RWPE2 (cell line): Measurements from ENCODE around the gene GLRX3.

Source experiments
- ATAC-seq: fragments of 200-7000 bp; cut with Tn5 transposase; 3 replicates; pipeline ENCODE4 v1.9.1; 2021; ENCODE audit warnings: low read depth
- DNase-seq: peaks from one replicate; pipeline ENCODE4 v3.0.0-alpha.2; 2020; ENCODE audit warnings: low spot score
- H3K27ac ChIP-seq: fragments of 450-650 bp; 2 replicates; pipeline ENCODE4 v1.5.1; 2017; ENCODE audit warnings: mild to moderate bottlenecking; ENCODE audit not compliant: poor library complexity, severe bottlenecking
- H3K27me3 ChIP-seq: fragments of 250-450 bp; sonication (Bioruptor Pico); 2 replicates; pipeline ENCODE4 v1.5.1; 2021; ENCODE audit warnings: mild to moderate bottlenecking, moderate library complexity; ENCODE audit not compliant: insufficient read depth, poor library complexity, severe bottlenecking
- H3K36me3 ChIP-seq: fragments of 250-450 bp; sonication (Bioruptor Pico); 2 replicates; pipeline ENCODE4 v1.5.1; 2020; ENCODE audit warnings: low read depth, mild to moderate bottlenecking, moderate library complexity
- H3K4me1 ChIP-seq: fragments of 250-450 bp; sonication (Bioruptor Pico); 2 replicates; pipeline ENCODE4 v1.5.1; 2021; ENCODE audit warnings: mild to moderate bottlenecking, moderate library complexity; ENCODE audit not compliant: insufficient read depth, poor library complexity, severe bottlenecking
- H3K4me3 ChIP-seq: fragments of 250-450 bp; sonication (Bioruptor Pico); 2 replicates; pipeline ENCODE4 v1.5.1; 2021; ENCODE audit warnings: mild to moderate bottlenecking, moderate library complexity; ENCODE audit not compliant: severe bottlenecking
- H3K9me3 ChIP-seq: fragments of 250-450 bp; sonication (Bioruptor Pico); 2 replicates; pipeline ENCODE4 v1.5.1; 2021; ENCODE audit warnings: mild to moderate bottlenecking, moderate library complexity; ENCODE audit not compliant: severe bottlenecking
- TF ChIP-seq, protein P1 (sequence below): fragments of 450-650 bp; IDR thresholded peaks from one replicate; pipeline ENCODE4 v1.5.1; 2017; ENCODE audit warnings: mild to moderate bottlenecking, moderate library complexity; ENCODE audit not compliant: poor library complexity, severe bottlenecking

GLRX3 gene

DNA sequence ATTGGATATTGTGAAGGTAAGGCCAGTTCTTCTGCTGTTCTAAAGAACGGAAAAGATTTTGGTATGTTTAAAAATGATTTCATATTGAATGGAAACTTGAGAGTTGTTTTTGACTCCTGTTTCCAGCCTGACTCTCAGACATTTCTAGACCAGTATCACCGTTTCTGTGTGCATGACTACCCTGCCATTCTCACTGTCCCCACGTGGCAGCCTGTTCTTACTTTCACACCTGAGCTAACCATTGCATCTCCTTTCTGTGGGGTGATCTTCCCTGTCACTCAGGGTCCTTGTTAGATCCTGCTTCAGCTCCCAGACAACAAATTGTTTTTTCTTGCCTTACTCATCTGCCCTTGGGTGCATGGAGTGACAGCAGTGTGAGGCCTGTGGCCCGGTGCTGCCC, 38.9 kb downstream of the GLRX3 start:
- H3K36me3 ChIP-seq: peaks cover 65% of the 10 kb centered on the region
- H3K4me3 ChIP-seq: no peak overlapping the region
- no peak for DNase-seq
- no peaks in the 10 kb centered on the region for H3K27me3 ChIP-seq
- H3K27ac ChIP-seq: no peak overlapping the region
- no peaks in the 10 kb centered on the region for H3K4me1 ChIP-seq
- no peak for ATAC-seq
- TF ChIP-seq, protein P1, sequence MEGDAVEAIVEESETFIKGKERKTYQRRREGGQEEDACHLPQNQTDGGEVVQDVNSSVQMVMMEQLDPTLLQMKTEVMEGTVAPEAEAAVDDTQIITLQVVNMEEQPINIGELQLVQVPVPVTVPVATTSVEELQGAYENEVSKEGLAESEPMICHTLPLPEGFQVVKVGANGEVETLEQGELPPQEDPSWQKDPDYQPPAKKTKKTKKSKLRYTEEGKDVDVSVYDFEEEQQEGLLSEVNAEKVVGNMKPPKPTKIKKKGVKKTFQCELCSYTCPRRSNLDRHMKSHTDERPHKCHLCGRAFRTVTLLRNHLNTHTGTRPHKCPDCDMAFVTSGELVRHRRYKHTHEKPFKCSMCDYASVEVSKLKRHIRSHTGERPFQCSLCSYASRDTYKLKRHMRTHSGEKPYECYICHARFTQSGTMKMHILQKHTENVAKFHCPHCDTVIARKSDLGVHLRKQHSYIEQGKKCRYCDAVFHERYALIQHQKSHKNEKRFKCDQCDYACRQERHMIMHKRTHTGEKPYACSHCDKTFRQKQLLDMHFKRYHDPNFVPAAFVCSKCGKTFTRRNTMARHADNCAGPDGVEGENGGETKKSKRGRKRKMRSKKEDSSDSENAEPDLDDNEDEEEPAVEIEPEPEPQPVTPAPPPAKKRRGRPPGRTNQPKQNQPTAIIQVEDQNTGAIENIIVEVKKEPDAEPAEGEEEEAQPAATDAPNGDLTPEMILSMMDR: no peak
- H3K9me3 ChIP-seq: no peaks in the 10 kb centered on the region

DNA sequence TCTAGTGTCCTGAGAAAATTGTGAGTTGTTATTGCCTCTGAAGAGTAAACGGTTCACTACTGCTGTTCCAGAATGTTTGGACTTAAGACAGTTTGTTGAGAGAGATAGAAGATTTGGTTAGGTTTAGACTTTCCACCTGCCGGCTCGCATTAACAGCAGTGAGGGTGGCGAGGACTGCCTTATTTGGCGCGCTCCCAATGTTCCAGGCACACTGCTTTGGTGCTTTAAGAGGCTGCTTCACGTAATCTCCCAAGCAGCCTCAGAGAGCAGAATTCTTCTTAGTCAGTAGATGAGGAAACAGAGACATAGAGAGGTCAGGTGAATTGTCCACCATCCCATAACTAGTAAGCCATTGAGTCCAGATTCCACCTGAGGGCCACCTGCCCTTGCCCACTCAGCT, 41.1 kb downstream of the GLRX3 start:
- ATAC-seq (no peak), DNase-seq (no peak)
- Histone ChIP-seq H3K4me3 (no peak overlapping the region), H3K9me3 (no peaks in the 10 kb centered on the region), H3K27ac (no peak overlapping the region), H3K27me3 (no peaks in the 10 kb centered on the region), H3K4me1 (no peaks in the 10 kb centered on the region), H3K36me3 (peaks cover 67% of the 10 kb centered on the region)
- TF ChIP-seq, protein P1: no peak

DNA sequence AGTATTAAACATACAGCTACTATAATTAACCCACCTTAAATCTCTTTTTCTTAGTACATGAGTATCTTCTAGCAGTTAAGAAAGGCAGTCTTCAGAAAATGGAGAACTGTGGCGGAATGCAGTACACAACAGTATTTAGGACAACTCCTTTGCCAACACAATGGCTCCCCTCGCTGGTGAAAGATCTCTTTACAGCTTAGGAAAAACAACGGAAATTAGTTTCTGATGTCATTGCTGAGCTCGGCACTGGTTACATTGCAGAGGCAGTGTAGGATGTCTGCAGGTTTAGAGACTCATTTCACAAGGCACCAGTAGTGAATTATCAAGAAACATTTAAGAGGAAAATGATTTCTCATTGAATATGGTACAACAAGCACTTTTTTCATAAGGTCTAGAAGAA, 43.4 kb downstream of the GLRX3 start:
- no peaks in the 10 kb centered on the region for H3K4me1 ChIP-seq
- H3K27me3 ChIP-seq: no peaks in the 10 kb centered on the region
- H3K9me3 ChIP-seq: no peaks in the 10 kb centered on the region
- H3K27ac ChIP-seq: no peak overlapping the region
- H3K36me3 ChIP-seq: peaks cover 80% of the 10 kb centered on the region
- H3K4me3 ChIP-seq: no peak overlapping the region
- DNase-seq (no peak), ATAC-seq (peak; percentile 49; the same call in 2 of the 3 replicates)
- TF ChIP-seq, protein P1: peak; percentile 38

DNA sequence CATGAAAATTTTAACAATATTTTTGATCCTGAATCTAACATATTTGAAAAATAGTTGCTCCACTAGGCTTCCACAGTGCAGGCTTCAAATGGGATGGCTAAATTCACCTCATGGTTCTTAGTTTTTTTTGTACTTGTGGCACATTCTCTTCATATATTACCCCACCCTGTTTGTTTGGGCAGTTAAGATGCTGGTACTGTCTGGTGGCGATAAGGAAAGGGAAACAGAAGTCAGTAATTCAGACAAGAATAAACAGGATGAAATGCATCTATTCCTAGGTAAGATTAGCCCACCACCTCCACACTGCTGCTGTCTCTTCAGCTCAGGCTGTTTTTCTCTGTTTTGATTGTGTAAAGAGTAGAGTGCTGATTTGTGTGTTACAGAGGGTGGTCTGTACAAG, 44.2 kb downstream of the GLRX3 start:
- no peaks in the 10 kb centered on the region for H3K9me3 ChIP-seq
- H3K4me1 ChIP-seq: no peaks in the 10 kb centered on the region
- DNase-seq: no peak
- peaks cover 80% of the 10 kb centered on the region for H3K36me3 ChIP-seq
- no peaks in the 10 kb centered on the region for H3K27me3 ChIP-seq
- ATAC-seq: no peak
- H3K27ac ChIP-seq: no peak overlapping the region
- no peak overlapping the region for H3K4me3 ChIP-seq
- TF ChIP-seq, protein P1: no peak

DNA sequence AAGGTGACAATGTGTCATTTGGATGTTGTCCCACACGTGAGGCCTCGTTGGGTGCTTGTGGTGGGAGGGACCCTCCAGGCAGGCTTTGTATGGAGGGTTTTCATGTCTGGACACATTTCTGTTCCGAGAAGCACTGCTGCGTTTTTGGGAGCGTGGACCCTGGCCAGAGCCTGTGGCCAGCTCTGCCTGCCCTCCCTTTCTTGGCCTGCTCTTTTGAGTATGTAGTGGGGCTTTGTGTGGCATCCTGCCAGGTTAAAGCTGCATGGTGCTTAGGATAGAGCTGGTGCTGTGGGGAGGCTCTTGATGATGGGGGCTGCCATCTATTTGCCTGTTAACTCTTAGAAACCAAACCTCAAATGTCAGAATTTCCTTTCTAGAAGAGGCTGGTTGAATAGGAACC, 45.7 kb downstream of the GLRX3 start:
- TF ChIP-seq, protein P1: no peak
- peaks cover 73% of the 10 kb centered on the region for H3K36me3 ChIP-seq
- no peaks in the 10 kb centered on the region for H3K4me1 ChIP-seq
- DNase-seq (no peak), ATAC-seq (no peak)
- H3K9me3 ChIP-seq: no peaks in the 10 kb centered on the region
- no peak overlapping the region for H3K27ac ChIP-seq
- H3K27me3 ChIP-seq: no peaks in the 10 kb centered on the region
- no peak overlapping the region for H3K4me3 ChIP-seq
